WTC11 (cell line): ENCODE data around the gene ADAMTSL5. TPM values are rescaled to one million over a fixed set of nuclear protein-coding genes. Genes with fewer than 3 reads are reported as not detected.

Source experiments
- ATAC-seq: fragments of 200-7000 bp; cut with Tn5 transposase; 2 replicates; pipeline ENCODE4 v1.10.0; 2021; ENCODE audit warnings: mild to moderate bottlenecking, moderate library complexity
- CTCF ChIA-PET: fragments of 300-600 bp; sonication (Branson Sonifier 250); formaldehyde crosslinking; loops from one replicate; lab custom pipeline; 2021; ENCODE audit warnings: antibody characterized with exemption; lab: Charles Lee
- POLR2A ChIA-PET: fragments of 350-600 bp; sonication (Branson Sonifier 250); formaldehyde crosslinking; loops from one replicate; lab custom pipeline; 2021; ENCODE audit warnings: antibody characterized with exemption; lab: Charles Lee
- DNase-seq: peaks from one replicate; pipeline ENCODE4 v3.0.0; 2021; ENCODE audit warnings: low spot score
- H3K27ac Mint-ChIP-seq: 2 replicates; pipeline ENCODE4 v1.8.0; 2021; ENCODE audit warnings: mixed read lengths
- H3K27me3 Mint-ChIP-seq: 2 replicates; pipeline ENCODE4 v1.8.0; 2021; ENCODE audit warnings: low read depth, mild to moderate bottlenecking, moderate library complexity, mixed read lengths
- H3K36me3 Mint-ChIP-seq: 2 replicates; pipeline ENCODE4 v1.8.0; 2021; ENCODE audit warnings: mixed read lengths
- H3K4me1 Mint-ChIP-seq: 2 replicates; pipeline ENCODE4 v1.8.0; 2022; ENCODE audit warnings: mixed read lengths
- H3K4me3 Mint-ChIP-seq: 2 replicates; pipeline ENCODE4 v1.8.0; 2021; ENCODE audit warnings: mild to moderate bottlenecking, moderate library complexity, mixed read lengths
- H3K9me3 Mint-ChIP-seq: 2 replicates; pipeline ENCODE4 v1.8.0; 2021; ENCODE audit warnings: mixed read lengths
- CREM ChIP-seq: sonication (generic); formaldehyde crosslinking; IDR thresholded peaks from 2 replicates; pipeline ENCODE4 v1.8.1; 2022; ENCODE audit warnings: mild to moderate bottlenecking, missing genetic modification reagents, moderate library complexity
- FOXJ3 ChIP-seq: sonication (generic); formaldehyde crosslinking; IDR thresholded peaks from 2 replicates; pipeline ENCODE4 v1.9.0; 2021; ENCODE audit warnings: missing genetic modification reagents, mild to moderate bottlenecking, borderline replicate concordance
- GTF2I ChIP-seq: fragments of 250-450 bp; sonication (Bioruptor Pico); conservative IDR thresholded peaks from 2 replicates; pipeline ENCODE4 v1.4.0; 2021; ENCODE audit warnings: mild to moderate bottlenecking
- HMGA2 ChIP-seq: fragments of 250-450 bp; sonication (Bioruptor Pico); IDR thresholded peaks from 2 replicates; pipeline ENCODE4 v1.4.0; 2021; ENCODE audit warnings: mild to moderate bottlenecking, moderate library complexity
- KAT7 ChIP-seq: sonication (generic); formaldehyde crosslinking; IDR thresholded peaks from 2 replicates; pipeline ENCODE4 v1.8.1; 2023; ENCODE audit warnings: missing genetic modification reagents, mild to moderate bottlenecking, borderline replicate concordance
- MXD4 ChIP-seq: fragments of 250-450 bp; sonication (Bioruptor Pico); IDR thresholded peaks from 2 replicates; pipeline ENCODE4 v1.8.0; 2021; ENCODE audit warnings: mild to moderate bottlenecking, moderate library complexity, borderline replicate concordance
- NFATC4 ChIP-seq: fragments of 250-450 bp; sonication (Bioruptor Pico); IDR thresholded peaks from 2 replicates; pipeline ENCODE4 v1.9.0; 2021; ENCODE audit warnings: mild to moderate bottlenecking
- SP1 ChIP-seq: sonication (generic); formaldehyde crosslinking; conservative IDR thresholded peaks from 2 replicates; pipeline ENCODE4 v1.8.1; 2022; ENCODE audit warnings: missing genetic modification reagents
- TEAD1 ChIP-seq: sonication (generic); formaldehyde crosslinking; IDR thresholded peaks from 2 replicates; pipeline ENCODE4 v1.8.0; 2022; ENCODE audit warnings: mild to moderate bottlenecking, missing genetic modification reagents
- ZNF317 ChIP-seq: sonication (generic); formaldehyde crosslinking; IDR thresholded peaks from 2 replicates; pipeline ENCODE4 v1.8.1; 2023; ENCODE audit warnings: low read depth, mild to moderate bottlenecking, moderate library complexity, missing genetic modification reagents, borderline replicate concordance
- ZNF396 ChIP-seq: fragments of 250-450 bp; sonication (Bioruptor Pico); IDR thresholded peaks from 2 replicates; pipeline ENCODE4 v1.8.0; 2021; ENCODE audit warnings: mild to moderate bottlenecking, moderate library complexity, borderline replicate concordance
- total RNA-seq: library from RNA; stranded (reverse); gene quantifications from 3 replicates; pipeline ENCODE4 v1.2.3, GENCODE V29; 2021
- TF ChIP-seq, protein P1 (sequence below): fragments of 250-450 bp; sonication (Bioruptor Pico); IDR thresholded peaks from 2 replicates; pipeline ENCODE4 v1.9.0; 2021; ENCODE audit warnings: mild to moderate bottlenecking
- TF ChIP-seq, protein P2 (sequence below): sonication (generic); formaldehyde crosslinking; IDR thresholded peaks from 2 replicates; pipeline ENCODE4 v1.8.1; 2023; ENCODE audit warnings: mild to moderate bottlenecking, missing genetic modification reagents
- TF ChIP-seq, protein P3 (sequence below): sonication (generic); formaldehyde crosslinking; IDR thresholded peaks from 2 replicates; pipeline ENCODE4 v1.8.0; 2022; ENCODE audit warnings: mild to moderate bottlenecking, missing genetic modification reagents
- TF ChIP-seq, protein P4 (sequence below): fragments of 200-600 bp; IDR thresholded peaks from 2 replicates; pipeline ENCODE4 v1.8.0; 2022; ENCODE audit warnings: antibody characterized with exemption
- TF ChIP-seq, protein P5 (sequence below): fragments of 250-450 bp; sonication (Bioruptor Pico); conservative IDR thresholded peaks from 2 replicates; pipeline ENCODE4 v1.9.0; 2021; ENCODE audit warnings: mild to moderate bottlenecking
- TF ChIP-seq, protein P6 (sequence below): sonication (generic); formaldehyde crosslinking; IDR thresholded peaks from 2 replicates; pipeline ENCODE4 v1.8.0; 2023; ENCODE audit warnings: mild to moderate bottlenecking, missing genetic modification reagents
- TF ChIP-seq, protein P7 (sequence below): sonication (generic); formaldehyde crosslinking; IDR thresholded peaks from 2 replicates; pipeline ENCODE4 v1.8.0; 2022; ENCODE audit warnings: mild to moderate bottlenecking, missing genetic modification reagents

The ADAMTSL5 gene
- total RNA-seq, 1 experiment from 2014 or later, result 1.5 TPM

DNA sequence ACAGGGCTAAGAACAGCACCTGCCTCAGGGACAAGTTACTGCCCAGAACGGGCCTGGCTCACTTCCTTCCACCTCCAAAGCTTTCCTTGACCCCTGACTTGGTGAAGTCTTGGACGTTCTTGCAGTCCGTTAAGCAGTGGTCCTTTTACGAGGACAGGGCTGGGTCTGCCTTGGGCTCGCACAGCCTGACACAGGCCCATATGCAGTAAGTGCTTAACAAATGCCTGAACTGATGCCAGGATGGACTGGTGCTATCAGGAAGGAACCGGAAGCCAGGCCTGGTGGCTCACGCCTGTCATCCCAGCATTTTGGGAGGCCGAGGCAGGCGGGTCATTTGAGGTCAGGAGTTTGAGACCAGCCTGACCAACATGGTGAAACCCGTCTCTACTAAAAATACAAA is 9.2 kb upstream of the ADAMTSL5 start (continued):
- TF ChIP-seq, protein P1, sequence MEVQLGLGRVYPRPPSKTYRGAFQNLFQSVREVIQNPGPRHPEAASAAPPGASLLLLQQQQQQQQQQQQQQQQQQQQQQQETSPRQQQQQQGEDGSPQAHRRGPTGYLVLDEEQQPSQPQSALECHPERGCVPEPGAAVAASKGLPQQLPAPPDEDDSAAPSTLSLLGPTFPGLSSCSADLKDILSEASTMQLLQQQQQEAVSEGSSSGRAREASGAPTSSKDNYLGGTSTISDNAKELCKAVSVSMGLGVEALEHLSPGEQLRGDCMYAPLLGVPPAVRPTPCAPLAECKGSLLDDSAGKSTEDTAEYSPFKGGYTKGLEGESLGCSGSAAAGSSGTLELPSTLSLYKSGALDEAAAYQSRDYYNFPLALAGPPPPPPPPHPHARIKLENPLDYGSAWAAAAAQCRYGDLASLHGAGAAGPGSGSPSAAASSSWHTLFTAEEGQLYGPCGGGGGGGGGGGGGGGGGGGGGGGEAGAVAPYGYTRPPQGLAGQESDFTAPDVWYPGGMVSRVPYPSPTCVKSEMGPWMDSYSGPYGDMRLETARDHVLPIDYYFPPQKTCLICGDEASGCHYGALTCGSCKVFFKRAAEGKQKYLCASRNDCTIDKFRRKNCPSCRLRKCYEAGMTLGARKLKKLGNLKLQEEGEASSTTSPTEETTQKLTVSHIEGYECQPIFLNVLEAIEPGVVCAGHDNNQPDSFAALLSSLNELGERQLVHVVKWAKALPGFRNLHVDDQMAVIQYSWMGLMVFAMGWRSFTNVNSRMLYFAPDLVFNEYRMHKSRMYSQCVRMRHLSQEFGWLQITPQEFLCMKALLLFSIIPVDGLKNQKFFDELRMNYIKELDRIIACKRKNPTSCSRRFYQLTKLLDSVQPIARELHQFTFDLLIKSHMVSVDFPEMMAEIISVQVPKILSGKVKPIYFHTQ (CRISPR knock-in tag), result no peak
- no peak for TF ChIP-seq TEAD1 (CRISPR knock-in tag)
- no peak for TF ChIP-seq KAT7

DNA sequence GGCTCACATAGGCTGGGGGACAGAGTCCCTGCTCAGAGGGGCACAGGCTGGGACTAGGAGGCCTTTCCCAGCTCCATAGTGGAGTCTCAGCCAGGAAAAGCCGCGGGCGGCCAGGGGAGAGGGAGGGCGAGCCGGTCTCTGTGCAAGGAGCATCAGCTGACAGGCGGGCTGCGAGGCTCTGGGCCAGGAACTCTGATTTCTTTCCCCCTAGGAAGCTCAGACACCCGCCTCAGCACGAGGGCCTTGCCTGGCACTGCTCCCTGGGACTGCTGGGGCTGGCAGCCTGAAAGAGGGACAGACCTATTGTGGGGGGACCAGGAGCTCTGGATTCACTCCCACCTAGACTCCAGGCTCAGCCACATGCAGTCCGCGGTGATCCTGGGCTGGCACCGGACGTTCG is 8.8 kb upstream of the ADAMTSL5 start:
- no peak overlapping the region for H3K27ac Mint-ChIP-seq
- H3K4me3 Mint-ChIP-seq, result no peak overlapping the region
- POLR2A ChIA-PET, result no interaction called here
- no peak for DNase-seq
- no peak for ATAC-seq
- TF ChIP-seq, protein P2, sequence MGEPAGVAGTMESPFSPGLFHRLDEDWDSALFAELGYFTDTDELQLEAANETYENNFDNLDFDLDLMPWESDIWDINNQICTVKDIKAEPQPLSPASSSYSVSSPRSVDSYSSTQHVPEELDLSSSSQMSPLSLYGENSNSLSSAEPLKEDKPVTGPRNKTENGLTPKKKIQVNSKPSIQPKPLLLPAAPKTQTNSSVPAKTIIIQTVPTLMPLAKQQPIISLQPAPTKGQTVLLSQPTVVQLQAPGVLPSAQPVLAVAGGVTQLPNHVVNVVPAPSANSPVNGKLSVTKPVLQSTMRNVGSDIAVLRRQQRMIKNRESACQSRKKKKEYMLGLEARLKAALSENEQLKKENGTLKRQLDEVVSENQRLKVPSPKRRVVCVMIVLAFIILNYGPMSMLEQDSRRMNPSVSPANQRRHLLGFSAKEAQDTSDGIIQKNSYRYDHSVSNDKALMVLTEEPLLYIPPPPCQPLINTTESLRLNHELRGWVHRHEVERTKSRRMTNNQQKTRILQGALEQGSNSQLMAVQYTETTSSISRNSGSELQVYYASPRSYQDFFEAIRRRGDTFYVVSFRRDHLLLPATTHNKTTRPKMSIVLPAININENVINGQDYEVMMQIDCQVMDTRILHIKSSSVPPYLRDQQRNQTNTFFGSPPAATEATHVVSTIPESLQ (CRISPR knock-in tag), result no peak
- no peaks in the 10 kb centered on the region for H3K36me3 Mint-ChIP-seq
- peaks cover 53% of the 10 kb centered on the region for H3K27me3 Mint-ChIP-seq
- peaks cover 10% of the 10 kb centered on the region for H3K9me3 Mint-ChIP-seq
- CTCF ChIA-PET, result interaction anchor here (0.6 to 1.4 kb wide), 3 partner anchors 25 to 50 kb away, joined by 3 to 5 read pairs (median 3); no protein-coding TSS in a partner anchor
- peaks cover 5% of the 10 kb centered on the region for H3K4me1 Mint-ChIP-seq

DNA sequence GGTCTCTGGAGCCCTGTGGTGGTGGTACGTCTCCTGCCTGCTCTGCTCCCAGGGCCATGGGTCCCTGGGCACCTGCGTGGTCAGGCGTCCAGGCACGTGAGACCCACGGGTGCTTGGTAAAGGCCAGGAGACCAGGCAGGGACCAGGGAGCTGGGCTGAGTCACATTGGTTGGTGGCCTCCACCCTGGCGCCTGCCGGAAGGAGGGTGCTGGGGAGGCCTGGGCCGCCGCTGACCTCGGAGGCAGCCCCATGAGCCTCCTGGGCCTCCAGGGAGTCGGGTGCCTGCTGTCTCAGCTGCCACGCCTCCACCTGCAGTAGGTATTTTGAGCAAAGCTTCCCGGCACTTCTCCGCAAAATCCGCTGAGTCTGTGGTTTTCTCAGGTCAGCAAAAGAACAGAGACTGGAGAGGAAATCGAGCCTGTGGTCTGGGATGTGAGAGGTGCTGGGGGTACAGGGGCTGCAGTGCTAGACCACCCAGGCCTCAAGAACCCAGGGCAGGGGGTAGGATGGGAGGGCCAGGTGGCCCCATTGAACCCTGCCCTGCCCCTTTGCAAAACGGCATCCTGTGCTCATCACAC is 7.5 kb upstream of the ADAMTSL5 start:
- peaks cover 5% of the 10 kb centered on the region for H3K4me1 Mint-ChIP-seq
- ChIA-PET CTCF (no interaction called here), POLR2A (no interaction called here)
- no peak overlapping the region for H3K4me3 Mint-ChIP-seq
- no peak for DNase-seq
- peaks cover 14% of the 10 kb centered on the region for H3K9me3 Mint-ChIP-seq
- no peaks in the 10 kb centered on the region for H3K36me3 Mint-ChIP-seq
- peaks cover 41% of the 10 kb centered on the region for H3K27me3 Mint-ChIP-seq
- no peak overlapping the region for H3K27ac Mint-ChIP-seq
- no peak for ATAC-seq
- TF ChIP-seq HMGA2 (no peak), MXD4 (no peak), GTF2I (no peak), ZNF317 (no peak), SP1 (no peak), ZNF396 (CRISPR knock-in tag) (no peak), CREM (CRISPR knock-in tag) (no peak), TEAD1 (CRISPR knock-in tag) (no peak), FOXJ3 (CRISPR knock-in tag) (no peak), NFATC4 (CRISPR knock-in tag) (no peak)
- TF ChIP-seq, protein P3, sequence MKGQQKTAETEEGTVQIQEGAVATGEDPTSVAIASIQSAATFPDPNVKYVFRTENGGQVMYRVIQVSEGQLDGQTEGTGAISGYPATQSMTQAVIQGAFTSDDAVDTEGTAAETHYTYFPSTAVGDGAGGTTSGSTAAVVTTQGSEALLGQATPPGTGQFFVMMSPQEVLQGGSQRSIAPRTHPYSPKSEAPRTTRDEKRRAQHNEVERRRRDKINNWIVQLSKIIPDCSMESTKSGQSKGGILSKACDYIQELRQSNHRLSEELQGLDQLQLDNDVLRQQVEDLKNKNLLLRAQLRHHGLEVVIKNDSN (CRISPR knock-in tag), result no peak
- TF ChIP-seq, protein P4, sequence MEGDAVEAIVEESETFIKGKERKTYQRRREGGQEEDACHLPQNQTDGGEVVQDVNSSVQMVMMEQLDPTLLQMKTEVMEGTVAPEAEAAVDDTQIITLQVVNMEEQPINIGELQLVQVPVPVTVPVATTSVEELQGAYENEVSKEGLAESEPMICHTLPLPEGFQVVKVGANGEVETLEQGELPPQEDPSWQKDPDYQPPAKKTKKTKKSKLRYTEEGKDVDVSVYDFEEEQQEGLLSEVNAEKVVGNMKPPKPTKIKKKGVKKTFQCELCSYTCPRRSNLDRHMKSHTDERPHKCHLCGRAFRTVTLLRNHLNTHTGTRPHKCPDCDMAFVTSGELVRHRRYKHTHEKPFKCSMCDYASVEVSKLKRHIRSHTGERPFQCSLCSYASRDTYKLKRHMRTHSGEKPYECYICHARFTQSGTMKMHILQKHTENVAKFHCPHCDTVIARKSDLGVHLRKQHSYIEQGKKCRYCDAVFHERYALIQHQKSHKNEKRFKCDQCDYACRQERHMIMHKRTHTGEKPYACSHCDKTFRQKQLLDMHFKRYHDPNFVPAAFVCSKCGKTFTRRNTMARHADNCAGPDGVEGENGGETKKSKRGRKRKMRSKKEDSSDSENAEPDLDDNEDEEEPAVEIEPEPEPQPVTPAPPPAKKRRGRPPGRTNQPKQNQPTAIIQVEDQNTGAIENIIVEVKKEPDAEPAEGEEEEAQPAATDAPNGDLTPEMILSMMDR, result no peak
- TF ChIP-seq, protein P2 (CRISPR knock-in tag), result no peak
- TF ChIP-seq, protein P5, sequence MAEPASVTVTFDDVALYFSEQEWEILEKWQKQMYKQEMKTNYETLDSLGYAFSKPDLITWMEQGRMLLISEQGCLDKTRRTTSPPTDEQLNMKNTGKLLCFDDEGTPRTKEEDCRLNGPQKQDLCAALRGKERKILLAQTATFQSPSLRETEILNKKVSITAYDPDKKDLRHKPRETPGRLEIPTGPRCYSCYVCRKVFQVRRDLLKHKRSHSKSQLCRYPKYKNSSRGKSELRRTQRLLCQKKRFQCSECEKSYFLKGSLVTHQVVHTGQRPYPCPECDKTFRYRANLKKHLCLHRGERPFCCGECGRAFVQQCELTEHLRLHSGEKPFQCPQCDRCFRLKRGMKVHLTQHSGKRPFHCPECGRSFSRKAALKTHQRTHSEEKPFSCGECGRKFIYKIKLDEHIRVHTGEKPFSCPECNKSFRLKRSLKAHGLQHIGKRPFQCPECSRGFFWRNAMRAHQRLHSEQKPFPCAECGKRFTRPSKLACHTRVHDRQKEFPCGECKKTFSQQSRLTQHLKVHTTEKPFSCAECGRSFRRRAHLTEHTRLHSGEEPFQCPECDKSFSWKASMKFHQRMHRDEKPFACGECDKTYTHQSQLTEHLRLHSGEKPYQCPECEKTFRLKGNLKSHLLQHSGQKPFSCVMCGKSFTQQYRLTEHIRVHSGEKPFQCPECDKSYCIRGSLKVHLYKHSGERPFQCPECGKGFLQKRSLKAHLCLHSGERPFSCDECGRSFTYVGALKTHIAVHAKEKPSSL (CRISPR knock-in tag), result no peak
- TF ChIP-seq, protein P6, sequence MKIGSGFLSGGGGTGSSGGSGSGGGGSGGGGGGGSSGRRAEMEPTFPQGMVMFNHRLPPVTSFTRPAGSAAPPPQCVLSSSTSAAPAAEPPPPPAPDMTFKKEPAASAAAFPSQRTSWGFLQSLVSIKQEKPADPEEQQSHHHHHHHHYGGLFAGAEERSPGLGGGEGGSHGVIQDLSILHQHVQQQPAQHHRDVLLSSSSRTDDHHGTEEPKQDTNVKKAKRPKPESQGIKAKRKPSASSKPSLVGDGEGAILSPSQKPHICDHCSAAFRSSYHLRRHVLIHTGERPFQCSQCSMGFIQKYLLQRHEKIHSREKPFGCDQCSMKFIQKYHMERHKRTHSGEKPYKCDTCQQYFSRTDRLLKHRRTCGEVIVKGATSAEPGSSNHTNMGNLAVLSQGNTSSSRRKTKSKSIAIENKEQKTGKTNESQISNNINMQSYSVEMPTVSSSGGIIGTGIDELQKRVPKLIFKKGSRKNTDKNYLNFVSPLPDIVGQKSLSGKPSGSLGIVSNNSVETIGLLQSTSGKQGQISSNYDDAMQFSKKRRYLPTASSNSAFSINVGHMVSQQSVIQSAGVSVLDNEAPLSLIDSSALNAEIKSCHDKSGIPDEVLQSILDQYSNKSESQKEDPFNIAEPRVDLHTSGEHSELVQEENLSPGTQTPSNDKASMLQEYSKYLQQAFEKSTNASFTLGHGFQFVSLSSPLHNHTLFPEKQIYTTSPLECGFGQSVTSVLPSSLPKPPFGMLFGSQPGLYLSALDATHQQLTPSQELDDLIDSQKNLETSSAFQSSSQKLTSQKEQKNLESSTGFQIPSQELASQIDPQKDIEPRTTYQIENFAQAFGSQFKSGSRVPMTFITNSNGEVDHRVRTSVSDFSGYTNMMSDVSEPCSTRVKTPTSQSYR, result no peak
- TF ChIP-seq, protein P7, sequence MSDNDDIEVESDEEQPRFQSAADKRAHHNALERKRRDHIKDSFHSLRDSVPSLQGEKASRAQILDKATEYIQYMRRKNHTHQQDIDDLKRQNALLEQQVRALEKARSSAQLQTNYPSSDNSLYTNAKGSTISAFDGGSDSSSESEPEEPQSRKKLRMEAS, result no peak
